VCaP (cell line): ENCODE measurements around the gene FDX2.

Source experiments
- H3K27ac ChIP-seq: fragments of 450-650 bp; 2 replicates; pipeline ENCODE4 v1.5.1; 2017
- TF ChIP-seq, protein P1 (sequence below): fragments of 450-650 bp; conservative IDR thresholded peaks from 2 replicates; pipeline ENCODE4 v1.5.1; 2017; ENCODE audit warnings: mild to moderate bottlenecking, moderate library complexity

FDX2 gene

DNA sequence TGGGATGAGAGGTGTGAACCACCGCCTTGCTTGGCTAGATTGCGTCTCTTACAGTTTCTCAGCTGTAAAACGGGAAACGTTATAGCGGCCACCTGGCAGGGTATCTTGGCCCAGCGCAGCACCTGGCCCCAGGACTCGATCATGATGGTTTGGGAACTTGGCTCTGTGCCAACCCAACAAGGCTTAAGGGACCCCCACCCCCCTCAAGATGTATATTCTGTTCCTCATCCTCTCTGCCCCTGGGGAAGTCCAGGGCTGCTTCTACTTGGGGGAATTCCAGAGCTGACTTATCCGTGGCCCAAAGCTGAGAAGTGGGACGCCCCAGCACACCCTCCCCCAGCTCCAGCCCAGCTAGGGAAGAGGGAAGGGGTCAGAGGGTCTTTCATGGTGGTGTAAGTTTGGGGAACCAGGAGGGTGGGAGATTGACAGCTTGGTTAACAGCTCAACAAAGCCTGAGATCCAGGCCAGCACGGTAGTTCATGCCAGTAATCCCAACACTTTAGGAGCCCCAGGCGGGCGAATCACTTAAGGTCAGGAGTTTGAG is 44.2 kb downstream of the FDX2 start:
- H3K27ac ChIP-seq, result peak overlapping the region; percentile 64
- TF ChIP-seq, protein P1, sequence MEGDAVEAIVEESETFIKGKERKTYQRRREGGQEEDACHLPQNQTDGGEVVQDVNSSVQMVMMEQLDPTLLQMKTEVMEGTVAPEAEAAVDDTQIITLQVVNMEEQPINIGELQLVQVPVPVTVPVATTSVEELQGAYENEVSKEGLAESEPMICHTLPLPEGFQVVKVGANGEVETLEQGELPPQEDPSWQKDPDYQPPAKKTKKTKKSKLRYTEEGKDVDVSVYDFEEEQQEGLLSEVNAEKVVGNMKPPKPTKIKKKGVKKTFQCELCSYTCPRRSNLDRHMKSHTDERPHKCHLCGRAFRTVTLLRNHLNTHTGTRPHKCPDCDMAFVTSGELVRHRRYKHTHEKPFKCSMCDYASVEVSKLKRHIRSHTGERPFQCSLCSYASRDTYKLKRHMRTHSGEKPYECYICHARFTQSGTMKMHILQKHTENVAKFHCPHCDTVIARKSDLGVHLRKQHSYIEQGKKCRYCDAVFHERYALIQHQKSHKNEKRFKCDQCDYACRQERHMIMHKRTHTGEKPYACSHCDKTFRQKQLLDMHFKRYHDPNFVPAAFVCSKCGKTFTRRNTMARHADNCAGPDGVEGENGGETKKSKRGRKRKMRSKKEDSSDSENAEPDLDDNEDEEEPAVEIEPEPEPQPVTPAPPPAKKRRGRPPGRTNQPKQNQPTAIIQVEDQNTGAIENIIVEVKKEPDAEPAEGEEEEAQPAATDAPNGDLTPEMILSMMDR, result no peak

DNA sequence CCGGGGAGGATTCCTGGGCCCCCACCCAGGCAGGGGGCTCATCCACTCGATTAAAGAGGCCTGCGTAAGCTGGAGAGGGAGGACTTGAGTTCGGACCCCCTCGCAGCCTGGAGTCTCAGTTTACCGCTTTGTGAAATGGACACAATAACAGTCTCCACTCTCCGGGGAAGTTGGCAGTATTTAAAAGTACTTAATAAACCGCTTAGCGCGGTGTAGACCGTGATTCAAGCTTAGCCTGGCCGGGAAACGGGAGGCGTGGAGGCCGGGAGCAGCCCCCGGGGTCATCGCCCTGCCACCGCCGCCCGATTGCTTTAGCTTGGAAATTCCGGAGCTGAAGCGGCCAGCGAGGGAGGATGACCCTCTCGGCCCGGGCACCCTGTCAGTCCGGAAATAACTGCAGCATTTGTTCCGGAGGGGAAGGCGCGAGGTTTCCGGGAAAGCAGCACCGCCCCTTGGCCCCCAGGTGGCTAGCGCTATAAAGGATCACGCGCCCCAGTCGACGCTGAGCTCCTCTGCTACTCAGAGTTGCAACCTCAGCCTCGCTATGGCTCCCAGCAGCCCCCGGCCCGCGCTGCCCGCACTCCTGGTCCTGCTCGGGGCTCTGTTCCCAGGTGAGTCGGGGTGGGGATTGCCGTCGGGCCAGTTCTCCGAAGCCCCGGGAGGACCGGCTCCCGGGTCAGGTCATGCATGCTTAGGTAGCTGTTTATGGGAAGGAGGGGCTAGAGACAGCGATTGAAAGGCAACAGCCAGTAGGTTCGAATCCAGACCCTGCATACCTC is 45.0 kb downstream of the FDX2 start, which contains the start of gene ICAM1:
Gene ICAM1 (plus strand): TSS at position 505 of the 779 bp plus-strand sequence. CDS start 40 bp downstream, at position 545.
- TF ChIP-seq, protein P1, result no peak
- H3K27ac ChIP-seq, result peak within 1 kb of the TSS; percentile 64

DNA sequence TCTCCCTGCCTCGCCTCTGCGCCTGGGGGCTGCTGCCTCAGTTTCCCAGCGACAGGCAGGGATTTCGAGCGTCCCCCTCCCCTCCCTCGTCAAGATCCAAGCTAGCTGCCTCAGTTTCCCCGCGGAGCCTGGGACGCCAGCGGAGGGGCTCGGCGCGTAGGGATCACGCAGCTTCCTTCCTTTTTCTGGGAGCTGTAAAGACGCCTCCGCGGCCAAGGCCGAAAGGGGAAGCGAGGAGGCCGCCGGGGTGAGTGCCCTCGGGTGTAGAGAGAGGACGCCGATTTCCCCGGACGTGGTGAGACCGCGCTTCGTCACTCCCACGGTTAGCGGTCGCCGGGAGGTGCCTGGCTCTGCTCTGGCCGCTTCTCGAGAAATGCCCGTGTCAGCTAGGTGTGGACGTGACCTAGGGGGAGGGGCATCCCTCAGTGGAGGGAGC is 45.6 kb downstream of the FDX2 start:
- peak overlapping the region; percentile 64 for H3K27ac ChIP-seq

DNA sequence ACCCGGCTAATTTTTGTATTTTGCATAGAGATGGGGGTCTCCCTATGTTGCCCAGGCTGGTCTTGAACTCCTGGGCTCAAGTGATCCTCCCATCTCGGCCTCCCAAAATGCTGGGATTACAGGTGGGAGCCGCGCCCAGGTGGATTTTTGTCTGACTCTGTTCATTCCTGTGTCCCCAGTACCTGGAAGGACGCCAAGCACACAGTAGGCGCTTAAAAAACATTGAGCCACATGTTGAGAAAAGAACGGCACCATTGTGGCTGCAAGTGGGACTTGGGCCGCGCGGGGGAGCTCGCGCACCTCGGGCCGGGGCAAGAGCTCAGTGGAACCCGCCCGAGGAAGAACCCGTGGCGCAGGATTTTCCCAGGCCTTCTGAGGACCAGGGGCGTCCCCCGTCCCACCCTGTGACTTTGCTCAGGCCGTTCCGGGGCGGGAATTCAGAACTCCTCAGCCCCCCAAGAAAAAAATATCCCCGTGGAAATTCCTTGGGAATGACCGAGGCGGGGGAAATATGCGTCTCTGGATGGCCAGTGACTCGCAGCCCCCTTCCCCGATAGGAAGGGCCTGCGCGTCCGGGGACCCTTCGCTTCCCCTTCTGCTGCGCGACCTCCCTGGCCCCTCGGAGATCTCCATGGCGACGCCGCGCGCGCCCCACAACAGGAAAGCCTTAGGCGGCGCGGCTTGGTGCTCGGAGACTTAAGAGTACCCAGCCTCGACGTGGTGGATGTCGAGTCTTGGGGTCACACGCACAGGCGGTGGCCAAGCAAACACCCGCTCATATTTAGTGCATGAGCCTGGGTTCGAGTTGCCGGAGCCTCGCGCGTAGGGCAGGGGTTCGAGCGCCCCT is 46.3 kb downstream of the FDX2 start:
- TF ChIP-seq, protein P1, result peak; percentile 90
- H3K27ac ChIP-seq, result peak overlapping the region; percentile 64; the same call in 1 of the 2 replicates

More for the DNA sequence above, 45.6 kb downstream of the FDX2 start:
- TF ChIP-seq, protein P1, result no peak

DNA sequence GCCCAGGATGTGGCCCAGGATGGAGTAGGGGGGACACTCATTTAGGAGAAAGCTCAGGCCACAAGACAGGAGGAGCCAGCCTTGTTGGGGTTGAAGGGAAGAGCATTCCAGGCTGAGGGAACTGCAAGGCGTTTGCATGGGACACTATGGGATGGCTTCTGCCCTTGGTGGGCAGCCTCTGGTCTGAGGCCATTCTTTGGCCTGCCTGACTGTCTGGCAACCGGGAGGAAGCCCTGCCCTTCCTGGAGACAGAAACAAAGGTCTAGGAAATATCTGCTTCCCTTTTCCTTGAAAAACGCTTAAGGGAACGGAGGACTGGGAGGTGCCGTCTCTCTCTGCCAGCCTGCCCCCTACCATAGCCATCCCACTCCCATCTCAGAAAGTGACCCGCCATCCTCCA is 47.7 kb downstream of the FDX2 start:
- no peak overlapping the region for H3K27ac ChIP-seq
- TF ChIP-seq, protein P1, result no peak

DNA sequence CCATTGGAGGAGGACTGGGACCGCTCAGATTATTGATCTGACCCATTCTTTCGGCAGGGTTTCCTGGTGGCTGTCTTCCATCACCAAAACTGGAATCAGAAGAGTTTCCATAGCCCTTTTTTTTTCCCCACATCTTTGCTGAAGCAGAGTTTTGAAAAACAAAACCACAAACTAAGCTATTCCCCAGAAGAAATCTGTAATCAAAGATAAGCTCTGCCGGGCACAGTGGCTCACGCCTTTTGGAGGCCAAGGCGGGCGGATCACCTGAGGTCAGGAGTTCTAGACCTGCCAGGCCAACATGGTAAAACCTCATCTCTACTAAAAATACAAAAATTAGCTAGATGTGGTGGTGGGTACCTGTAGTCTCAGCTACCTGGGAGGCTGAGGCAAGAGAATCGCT is 49.1 kb downstream of the FDX2 start:
- TF ChIP-seq, protein P1, result no peak
- H3K27ac ChIP-seq, result no peak overlapping the region

DNA sequence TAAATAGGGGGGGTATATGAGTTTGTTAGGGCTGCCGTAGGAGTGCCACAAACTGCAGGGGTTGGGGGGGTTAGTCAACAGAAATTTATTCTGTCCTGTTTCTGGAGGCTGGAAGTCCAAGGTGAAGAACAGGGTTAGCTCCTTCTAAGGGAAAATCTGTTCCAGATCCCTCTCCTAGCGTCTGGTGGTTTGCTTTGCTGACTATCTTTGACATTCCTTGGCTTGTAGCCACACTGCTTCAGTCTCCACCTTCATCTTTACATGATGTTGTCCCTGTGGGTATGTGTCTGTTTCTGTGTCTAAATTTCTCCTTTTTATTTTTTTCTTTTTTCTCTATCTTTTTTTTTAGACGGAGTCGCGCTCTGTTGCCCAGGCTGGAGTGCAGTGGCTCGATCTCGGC is 53.0 kb downstream of the FDX2 start:
- TF ChIP-seq, protein P1, result no peak
- H3K27ac ChIP-seq, result no peak overlapping the region
